Amygdala (tissue), 56 donors: Measurements from ENCODE around the gene THEM5.
"Not testable (repeated sequence)": the region's sequence is repeated elsewhere in the genome, so short reads cannot be mapped to it uniquely, and the experiment has no call there.

Experiments used
- DNase-seq, 56 donors: peaks; one replicate each; lab custom pipeline; 2025; lab: John Stamatoyannopoulos, UW

Gene THEM5

GRCh38 chr1:151868486-151868885 lies 15.0 kb upstream of the THEM5 start:
- no peak for DNase-seq

GRCh38 chr1:151867765-151868411 lies 14.4 kb upstream of the THEM5 start:
- DNase-seq, result no peak

GRCh38 chr1:151867321-151867720 lies 13.8 kb upstream of the THEM5 start:
- no peak for DNase-seq

GRCh38 chr1:151864411-151864810 lies 10.9 kb upstream of the THEM5 start:
- no peak for DNase-seq

- no peak for DNase-seq
These were observed 9.1 kb upstream of the THEM5 start for GRCh38 chr1:151862604-151863003.

GRCh38 chr1:151860504-151861187 lies 7.1 kb upstream of the THEM5 start:
- no peak for DNase-seq

- DNase-seq, result no peak
These were observed 6.4 kb upstream of the THEM5 start for GRCh38 chr1:151859891-151860293.

- DNase-seq, result no peak
These were observed 5.6 kb upstream of the THEM5 start for GRCh38 chr1:151858886-151859665.

- no peak for DNase-seq
These were observed 4.7 kb upstream of the THEM5 start for GRCh38 chr1:151858030-151858746.

GRCh38 chr1:151855933-151856332 lies 2.4 kb upstream of the THEM5 start:
- DNase-seq, result no peak

GRCh38 chr1:151855516-151855915 lies 2.0 kb upstream of the THEM5 start:
- not testable (repeated sequence) for DNase-seq

GRCh38 chr1:151854658-151855057 lies 1.1 kb upstream of the THEM5 start:
- DNase-seq, result no peak

- no peak for DNase-seq
These were observed 779 bp downstream of the THEM5 start for GRCh38 chr1:151852733-151853132.

GRCh38 chr1:151851886-151852285 lies 1.6 kb downstream of the THEM5 start:
- no peak for DNase-seq

- no peak for DNase-seq
These were observed 3.6 kb downstream of the THEM5 start for GRCh38 chr1:151849871-151850270.

- no peak for DNase-seq
These were observed 4.4 kb downstream of the THEM5 start for GRCh38 chr1:151849126-151849525.

GRCh38 chr1:151847867-151848596 lies 5.5 kb downstream of the THEM5 start:
- no peak for DNase-seq

- no peak for DNase-seq
These were observed 6.8 kb downstream of the THEM5 start for GRCh38 chr1:151846686-151847237.

- DNase-seq, result no peak
These were observed 7.4 kb downstream of the THEM5 start for GRCh38 chr1:151846062-151846568.

- DNase-seq, result no peak
These were observed 10.1 kb downstream of the THEM5 start for GRCh38 chr1:151843398-151843797.
